Kasumi-1 (cell line): ENCODE measurements around the gene RIC1.
A peak's percentile ranks its signal among the peaks of the same experiment; 100 is the strongest.
"Not testable (repeated sequence)": the region's sequence is repeated elsewhere in the genome, so short reads cannot be mapped to it uniquely, and the experiment has no call there.

Source experiments
- DNase-seq, 2 experiments: peaks; one replicate each; lab custom pipeline; 2025; lab: John Stamatoyannopoulos, UW

The RIC1 gene

DNA sequence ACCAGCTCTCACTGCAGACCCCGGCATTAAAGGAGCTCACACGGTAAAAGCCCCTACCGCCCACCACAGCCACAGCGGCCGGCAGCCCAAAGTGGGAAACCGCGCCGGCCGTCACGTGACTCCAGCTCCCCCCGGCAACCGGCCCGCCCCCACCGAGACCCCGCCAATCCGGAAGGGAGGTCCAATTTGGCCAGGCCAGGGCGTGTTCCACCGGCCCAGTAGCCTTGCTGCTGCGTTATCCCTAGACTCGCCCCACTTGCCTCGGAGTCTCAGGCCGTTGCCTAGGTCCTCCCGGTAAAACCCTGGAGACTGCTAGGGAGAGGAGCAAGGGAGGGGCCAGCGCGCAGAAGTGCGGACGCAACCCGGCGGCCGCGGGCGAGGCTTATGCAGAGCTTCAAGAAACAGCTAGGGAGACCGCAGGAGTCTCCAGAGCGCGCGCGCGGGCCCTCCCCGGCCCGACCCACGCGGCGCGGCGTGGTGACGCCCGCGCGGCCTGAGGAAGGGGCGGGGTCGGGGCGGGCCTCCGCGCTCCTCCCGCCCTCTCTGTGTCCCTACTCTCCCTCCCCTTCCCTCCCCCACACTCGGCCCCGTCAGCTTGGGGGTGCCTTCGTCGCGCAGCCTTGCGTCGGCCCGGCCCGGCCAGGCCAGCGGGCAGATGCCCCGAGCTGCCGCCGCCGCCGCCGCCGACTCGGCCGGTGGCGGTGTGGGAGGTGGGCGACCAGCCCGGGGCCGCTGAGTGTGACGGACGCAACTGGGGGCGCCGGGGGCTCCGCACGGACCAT lies at the start of gene RIC1:
Gene RIC1 (plus strand): TSS at position 578 of the 782 bp plus-strand sequence. CDS start 203 bp downstream, at position 781.
- peak; percentile 72 to 75 for DNase-seq

DNA sequence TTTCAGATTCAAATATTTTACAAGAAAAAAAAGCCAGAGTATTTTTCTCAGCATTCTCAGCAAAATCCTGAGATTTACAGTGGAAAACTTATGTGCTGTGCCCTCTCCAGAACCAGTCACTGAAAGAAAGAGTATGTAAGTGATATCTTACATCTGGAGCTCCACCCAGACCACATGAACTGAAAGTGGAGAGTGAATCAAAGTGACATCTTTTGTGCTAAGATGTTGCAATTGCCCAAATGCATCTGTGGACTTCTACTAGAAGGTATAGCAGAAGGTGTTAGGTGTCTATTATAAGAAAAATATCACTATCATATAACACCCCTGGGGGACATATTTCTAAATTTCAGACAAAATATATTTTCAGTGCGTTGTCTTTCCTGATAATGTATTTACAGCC lies 49.0 kb upstream of the RIC1 start:
- DNase-seq, result no peak

DNA sequence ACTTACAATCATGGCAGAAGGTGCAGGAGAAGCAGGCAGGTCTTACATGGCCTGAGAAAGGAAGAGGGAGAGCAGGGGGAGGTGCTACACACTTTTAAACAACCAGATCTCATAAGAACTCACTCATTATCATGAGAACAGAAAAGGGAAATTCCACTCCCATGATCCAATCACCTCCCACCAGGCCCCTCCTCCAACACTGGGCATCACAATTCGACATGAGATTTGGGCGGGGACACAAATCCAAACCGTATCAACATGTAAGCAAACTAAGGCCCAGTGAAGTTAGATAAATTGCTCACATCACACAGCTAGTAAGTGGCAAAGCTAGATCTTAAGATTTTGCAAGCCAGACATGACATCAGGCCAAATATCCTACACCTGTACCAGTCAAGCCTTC lies 48.3 kb upstream of the RIC1 start:
- no peak for DNase-seq

DNA sequence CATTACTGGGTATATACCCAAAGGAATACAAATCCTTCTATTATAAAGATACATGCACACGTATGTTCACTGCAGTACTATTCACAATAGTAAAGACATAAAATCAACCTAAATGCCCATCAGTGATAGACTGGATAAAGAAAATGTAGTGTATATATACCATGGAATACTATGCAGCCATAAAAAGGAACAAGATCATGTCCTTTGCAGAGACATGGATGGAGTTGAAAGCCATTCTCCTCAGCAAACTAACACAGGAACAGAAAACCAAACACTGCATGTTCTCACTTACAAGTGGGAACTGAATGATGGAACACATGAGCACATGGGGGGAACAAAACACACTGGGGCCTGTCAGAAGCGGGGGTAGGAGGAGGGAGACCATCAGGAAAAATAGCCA lies 47.2 kb upstream of the RIC1 start:
- DNase-seq, result not testable (repeated sequence)

DNA sequence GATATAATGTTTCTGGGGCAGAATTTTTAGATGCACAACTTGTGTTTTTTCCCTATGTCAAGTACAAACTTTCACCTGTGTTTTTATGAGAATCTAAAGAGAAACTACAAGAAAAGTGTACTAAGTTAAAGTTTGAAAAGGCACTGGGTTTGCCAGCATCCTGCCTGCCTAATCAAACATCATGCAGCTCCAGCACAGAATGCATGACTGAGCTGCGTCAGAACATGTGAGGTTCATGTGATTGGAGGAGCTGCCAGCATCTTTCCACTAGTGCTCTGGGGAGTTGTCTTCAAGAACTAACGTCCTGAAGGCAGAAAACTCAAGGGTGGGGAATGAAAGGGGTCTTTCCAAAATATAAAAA lies 46.1 kb upstream of the RIC1 start:
- no peak for DNase-seq

GRCh38 chr9:5586391-5586802 lies 42.5 kb upstream of the RIC1 start:
- no peak for DNase-seq

DNA sequence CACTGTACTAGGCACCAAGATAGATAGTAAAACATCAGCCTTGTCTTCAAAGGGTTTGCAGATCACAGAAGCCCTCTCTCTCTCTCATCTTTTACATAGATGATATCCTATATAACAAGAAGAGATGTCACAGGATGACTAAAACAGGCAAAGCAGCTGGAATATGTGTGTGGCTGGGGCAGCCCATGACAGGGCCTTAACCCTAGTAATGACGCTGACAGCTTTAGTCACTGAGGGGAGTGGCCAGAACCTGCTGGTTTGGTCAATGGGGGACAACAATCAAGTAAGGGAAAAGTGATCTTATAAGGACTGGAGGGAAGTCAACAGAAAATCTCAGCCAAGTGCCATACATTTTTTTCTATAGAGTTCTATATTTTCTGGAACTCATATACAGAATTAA lies 41.9 kb upstream of the RIC1 start:
- no peak for DNase-seq

DNA sequence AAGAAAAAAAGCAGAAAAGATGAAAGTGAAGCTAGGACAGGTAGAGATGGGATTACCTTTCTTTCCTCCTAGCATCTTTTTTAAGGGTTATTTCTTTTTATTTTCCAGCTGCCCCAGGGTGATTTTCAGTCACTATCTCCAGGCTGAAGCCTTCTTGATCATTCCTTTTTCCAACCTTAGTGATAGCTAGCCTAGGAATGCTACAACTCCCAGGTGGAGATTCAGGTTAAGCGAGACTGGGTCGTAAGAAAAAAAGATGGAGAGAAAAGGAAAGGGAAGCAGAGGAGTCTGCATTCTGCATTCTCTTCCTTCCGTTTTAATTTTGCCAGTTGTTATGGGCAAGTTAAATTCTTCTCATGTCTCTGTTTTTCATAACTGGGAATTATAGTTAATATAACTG lies 36.7 kb upstream of the RIC1 start:
- DNase-seq, result no peak

- no peak for DNase-seq
These were observed 36.0 kb upstream of the RIC1 start for GRCh38 chr9:5592904-5593303.

DNA sequence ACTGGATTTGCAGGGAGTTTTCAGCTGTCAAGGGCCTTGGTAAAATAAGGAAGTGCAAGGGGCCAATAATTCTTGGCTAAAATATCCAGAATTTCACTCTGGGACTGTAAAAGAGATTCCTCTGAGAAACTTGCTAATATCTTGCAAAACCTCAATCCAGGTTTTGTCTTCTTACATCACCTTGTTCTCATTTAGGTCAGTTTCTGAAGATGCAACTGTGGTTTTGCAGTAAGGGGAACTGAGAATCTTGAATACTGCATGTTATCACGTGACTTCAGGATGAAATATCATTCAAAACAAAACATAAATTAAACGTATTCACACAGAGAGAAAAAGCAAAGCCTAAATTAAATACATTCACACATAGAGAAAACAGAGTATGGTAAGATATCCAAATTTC lies 35.0 kb upstream of the RIC1 start:
- no peak for DNase-seq

- DNase-seq, result peak in 1 of 2 experiments; percentile 28
These were observed 32.7 kb upstream of the RIC1 start for GRCh38 chr9:5596173-5596572.

- DNase-seq, result no peak
These were observed 20.3 kb upstream of the RIC1 start for GRCh38 chr9:5608298-5609225.

DNA sequence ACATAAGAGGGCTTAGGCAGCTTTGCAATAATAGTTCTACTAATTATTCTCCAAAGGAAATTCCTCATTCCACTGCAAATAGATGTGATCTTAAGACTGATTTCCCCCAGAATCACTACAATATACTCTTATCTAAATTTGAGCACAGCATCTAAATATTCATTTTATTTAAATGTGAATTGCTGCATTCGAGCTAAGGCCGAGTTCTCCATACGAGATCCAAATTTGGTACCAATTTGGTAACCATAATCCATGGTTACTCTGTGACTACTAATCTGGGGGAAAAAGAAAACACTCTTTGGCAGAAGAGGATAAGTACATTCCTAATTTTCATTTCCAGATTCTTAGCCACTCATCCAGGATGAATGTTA lies 19.7 kb upstream of the RIC1 start:
- DNase-seq, result no peak

- no peak for DNase-seq
These were observed 18.4 kb upstream of the RIC1 start for GRCh38 chr9:5610491-5610890.

DNA sequence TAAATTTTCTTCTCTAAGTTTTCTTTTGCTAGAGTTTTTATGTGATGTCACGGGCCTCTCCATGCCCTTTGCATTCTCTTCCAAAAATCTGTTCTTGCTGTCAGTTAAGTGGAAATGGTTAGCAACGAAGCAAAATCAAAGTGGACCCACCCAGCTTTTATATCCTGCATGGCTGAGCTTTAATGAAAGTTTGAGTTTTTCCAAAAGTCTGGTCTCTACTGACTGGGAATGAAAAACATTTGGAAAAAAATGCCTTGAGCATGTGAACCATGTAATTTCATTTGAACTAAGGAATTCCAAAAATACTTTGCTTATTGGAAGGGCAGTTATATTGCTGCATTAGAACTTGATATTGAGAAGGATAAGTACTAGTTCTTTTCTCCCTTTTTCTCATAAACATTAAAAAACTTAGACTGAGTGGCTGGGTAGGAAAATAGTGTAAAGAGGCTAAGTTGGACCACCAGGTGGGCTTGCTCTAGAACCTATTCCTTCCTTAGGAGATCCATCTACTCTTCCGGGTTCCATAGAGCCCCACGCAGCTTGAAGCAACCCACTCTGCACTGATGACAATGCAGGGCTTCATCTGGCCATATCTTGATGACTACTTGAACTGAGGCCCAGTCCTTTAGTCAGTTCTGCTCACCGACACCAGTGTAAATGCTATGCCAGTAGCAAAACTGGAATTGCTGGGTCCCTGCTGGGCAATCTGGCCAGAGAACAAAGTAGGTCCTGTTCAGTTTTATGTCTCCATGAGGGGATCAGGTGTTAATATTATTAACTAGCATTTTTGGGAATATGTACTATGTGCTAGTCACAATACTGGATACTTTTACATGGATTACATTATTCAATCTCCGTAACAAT lies 17.4 kb upstream of the RIC1 start:
- no peak for DNase-seq

DNA sequence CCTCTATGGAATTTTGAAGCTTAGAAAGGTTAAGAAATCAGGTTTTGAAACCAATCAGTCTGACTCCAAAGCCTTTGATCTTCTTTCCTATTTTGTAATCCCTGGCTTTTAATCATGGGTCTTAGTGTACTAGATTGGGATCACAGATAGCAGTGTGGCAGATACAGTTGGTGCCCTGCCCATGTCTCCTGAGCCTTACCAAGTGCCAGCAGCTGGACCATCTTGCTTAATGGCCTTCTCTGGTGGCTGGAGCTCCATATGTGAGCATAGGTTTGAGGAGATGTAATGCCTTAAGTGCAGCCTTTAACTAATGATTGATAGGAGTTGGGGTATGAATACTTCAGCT lies 16.7 kb upstream of the RIC1 start:
- no peak for DNase-seq

GRCh38 chr9:5614192-5614591 lies 14.7 kb upstream of the RIC1 start:
- DNase-seq, result no peak

DNA sequence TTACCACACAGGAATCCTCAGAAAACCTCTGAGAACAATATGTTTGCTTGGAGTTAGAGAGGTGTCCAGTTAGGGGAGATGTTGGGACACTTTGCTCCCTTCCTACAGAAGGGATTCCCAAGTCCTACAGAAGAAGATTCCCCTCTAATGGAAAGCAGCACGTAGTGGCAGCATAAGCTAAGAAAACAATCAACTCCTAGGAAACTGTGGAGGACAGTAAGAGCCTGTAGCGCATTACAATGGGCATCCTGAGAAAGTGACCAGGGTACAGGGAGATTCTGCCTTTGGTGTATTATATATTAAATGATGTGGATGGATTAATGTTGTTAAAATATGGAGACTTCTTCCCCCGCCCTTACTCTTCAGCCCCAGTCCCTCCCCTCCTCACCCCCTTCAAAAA lies 13.9 kb upstream of the RIC1 start:
- DNase-seq, result no peak

DNA sequence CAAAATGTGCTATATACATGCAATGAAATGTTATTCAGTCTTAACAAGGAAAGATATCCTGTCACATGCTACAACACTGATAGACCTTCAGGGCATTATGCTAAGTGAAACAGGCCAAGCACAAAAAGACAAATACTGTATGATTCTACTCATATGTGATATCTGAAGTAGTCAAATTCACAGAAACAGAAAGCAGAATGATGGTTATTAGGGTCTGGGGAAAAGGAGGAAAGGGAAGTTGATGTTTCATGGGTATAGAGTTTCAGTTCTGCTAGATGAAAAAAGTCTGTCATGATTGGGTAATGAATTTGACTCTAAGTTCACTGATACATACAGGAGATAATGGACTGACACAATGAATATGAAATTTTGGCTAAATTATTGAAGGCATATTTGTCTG lies 11.2 kb upstream of the RIC1 start:
- peak in 1 of 2 experiments; percentile 29 for DNase-seq

GRCh38 chr9:5620494-5620893 lies 8.4 kb upstream of the RIC1 start:
- DNase-seq, result no peak

DNA sequence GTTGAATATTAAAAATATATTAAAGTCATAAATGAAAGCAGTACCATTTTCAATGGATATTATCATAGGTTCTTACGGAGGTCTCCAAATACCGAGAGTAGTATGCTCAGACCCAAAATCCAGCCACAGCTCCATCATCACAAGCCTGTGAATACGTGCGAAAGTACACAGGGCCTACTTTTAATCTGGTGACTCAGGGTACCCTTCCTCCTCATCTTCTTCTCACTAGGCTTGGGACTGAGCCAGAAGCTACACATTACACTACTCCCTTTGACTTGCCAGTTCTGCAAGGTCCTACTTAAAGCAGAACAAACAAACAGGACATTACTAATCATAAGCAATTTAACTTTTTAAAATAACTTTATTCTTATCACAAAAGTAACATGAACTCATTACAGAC lies 7.6 kb upstream of the RIC1 start:
- no peak for DNase-seq

- no peak for DNase-seq
These were observed 6.9 kb upstream of the RIC1 start for GRCh38 chr9:5622016-5622415.
